Measurements from ENCODE around the gene COL21A1. TPM values are rescaled to one million over a fixed set of nuclear protein-coding genes. Genes with fewer than 3 reads are reported as not detected.

The COL21A1 gene
- polyA plus RNA-seq, 1 donor, result 9.9 TPM

DNA sequence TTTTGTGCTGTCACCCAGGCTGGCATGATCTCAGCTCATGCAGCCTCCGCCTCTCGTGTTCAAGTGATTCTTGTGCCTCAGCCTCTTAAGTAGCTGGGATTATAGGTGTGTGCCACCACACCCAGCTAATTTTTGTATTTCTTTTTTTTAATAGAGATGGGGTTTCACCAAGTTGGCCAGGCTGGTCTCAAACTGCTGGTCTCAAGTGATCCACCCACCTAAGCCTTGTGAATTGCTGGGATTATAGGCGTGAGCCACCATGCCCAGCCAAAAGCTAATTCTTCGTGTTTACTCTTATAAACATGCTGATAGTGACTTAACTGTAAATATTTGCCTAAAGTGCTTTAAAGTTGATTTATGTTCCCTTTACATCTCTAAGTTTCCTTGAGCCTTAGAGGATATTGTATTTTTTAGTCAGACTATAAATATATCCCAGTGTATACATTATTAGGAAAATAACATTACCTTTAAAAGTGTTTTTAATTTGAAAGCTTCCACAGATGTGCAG is 91.7 kb downstream of the COL21A1 start:
- 80% methylated on average over 1 of the region's 4 CpGs for WGBS (ENCODE audit: insufficient coverage, low lambda C conversion rate)
- H3K27ac ChIP-seq (ENCODE audit: low read length), result no peak overlapping the region
- no peak overlapping the region for H3K4me3 ChIP-seq (ENCODE audit: low read length)
- no peaks in the 10 kb centered on the region for H3K36me3 ChIP-seq (ENCODE audit: control insufficient read depth, insufficient read depth, low read length)
- H3K9me3 ChIP-seq (ENCODE audit: control insufficient read depth, low read depth, low read length), result no peaks in the 10 kb centered on the region
- no peak for DNase-seq
- H3K4me1 ChIP-seq (ENCODE audit: control insufficient read depth, insufficient read depth, low read length), result no peaks in the 10 kb centered on the region
- no peaks in the 10 kb centered on the region for H3K27me3 ChIP-seq (ENCODE audit: control insufficient read depth, insufficient read depth, low read length)

DNA sequence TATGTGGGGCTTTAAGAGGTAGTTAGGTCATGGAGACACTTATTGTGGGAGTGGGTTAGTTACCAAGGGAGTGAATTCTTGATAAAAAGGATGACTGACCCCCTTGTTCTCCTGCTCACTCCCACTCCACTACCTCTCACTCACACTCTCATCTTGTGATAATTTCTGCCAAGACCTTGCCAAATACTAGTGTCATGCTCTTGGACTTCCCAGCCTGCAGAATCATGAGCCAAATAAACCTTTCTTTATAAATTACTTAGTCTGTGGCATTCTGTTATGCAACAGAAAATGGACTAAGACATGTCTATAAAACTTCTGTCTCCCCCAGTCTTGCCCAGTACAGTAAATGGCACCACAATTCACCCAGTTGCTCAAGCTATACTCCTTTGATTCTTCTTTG is 93.3 kb downstream of the COL21A1 start:
- Histone ChIP-seq H3K36me3 (ENCODE audit: control insufficient read depth, insufficient read depth, low read length) (no peaks in the 10 kb centered on the region), H3K4me1 (ENCODE audit: control insufficient read depth, insufficient read depth, low read length) (no peaks in the 10 kb centered on the region), H3K27me3 (ENCODE audit: control insufficient read depth, insufficient read depth, low read length) (no peaks in the 10 kb centered on the region), H3K27ac (ENCODE audit: low read length) (no peak overlapping the region), H3K9me3 (ENCODE audit: control insufficient read depth, low read depth, low read length) (no peaks in the 10 kb centered on the region), H3K4me3 (ENCODE audit: low read length) (no peak overlapping the region)
- DNase-seq, result no peak

GRCh38 chr6:56152611-56153010 is 94.8 kb downstream of the COL21A1 start:
- H3K27me3 ChIP-seq (ENCODE audit: control insufficient read depth, insufficient read depth, low read length), result no peaks in the 10 kb centered on the region
- no peaks in the 10 kb centered on the region for H3K4me1 ChIP-seq (ENCODE audit: control insufficient read depth, insufficient read depth, low read length)
- no peaks in the 10 kb centered on the region for H3K36me3 ChIP-seq (ENCODE audit: control insufficient read depth, insufficient read depth, low read length)
- no peak overlapping the region for H3K27ac ChIP-seq (ENCODE audit: low read length)
- 80% methylated on average over 1 of the region's 1 CpG for WGBS (ENCODE audit: insufficient coverage, low lambda C conversion rate)
- no peaks in the 10 kb centered on the region for H3K9me3 ChIP-seq (ENCODE audit: control insufficient read depth, low read depth, low read length)
- DNase-seq, result no peak
- no peak overlapping the region for H3K4me3 ChIP-seq (ENCODE audit: low read length)

- Histone ChIP-seq H3K36me3 (ENCODE audit: control insufficient read depth, insufficient read depth, low read length) (no peaks in the 10 kb centered on the region), H3K27ac (ENCODE audit: low read length) (no peak overlapping the region), H3K4me1 (ENCODE audit: control insufficient read depth, insufficient read depth, low read length) (no peaks in the 10 kb centered on the region), H3K27me3 (ENCODE audit: control insufficient read depth, insufficient read depth, low read length) (no peaks in the 10 kb centered on the region), H3K4me3 (ENCODE audit: low read length) (no peak overlapping the region), H3K9me3 (ENCODE audit: control insufficient read depth, low read depth, low read length) (no peaks in the 10 kb centered on the region)
- DNase-seq, result no peak
- WGBS (ENCODE audit: insufficient coverage, low lambda C conversion rate), result no CpG with 5 or more reads among the region's 3 CpGs
These were observed 95.7 kb downstream of the COL21A1 start for GRCh38 chr6:56151609-56152224.

- Histone ChIP-seq H3K27me3 (ENCODE audit: control insufficient read depth, insufficient read depth, low read length) (no peaks in the 10 kb centered on the region), H3K4me1 (ENCODE audit: control insufficient read depth, insufficient read depth, low read length) (no peaks in the 10 kb centered on the region), H3K9me3 (ENCODE audit: control insufficient read depth, low read depth, low read length) (no peaks in the 10 kb centered on the region), H3K36me3 (ENCODE audit: control insufficient read depth, insufficient read depth, low read length) (no peaks in the 10 kb centered on the region), H3K4me3 (ENCODE audit: low read length) (no peak overlapping the region), H3K27ac (ENCODE audit: low read length) (no peak overlapping the region)
- WGBS (ENCODE audit: insufficient coverage, low lambda C conversion rate), result no CpG with 5 or more reads among the region's 2 CpGs
- no peak for DNase-seq
These were observed 98.7 kb downstream of the COL21A1 start for GRCh38 chr6:56148488-56149186.

DNA sequence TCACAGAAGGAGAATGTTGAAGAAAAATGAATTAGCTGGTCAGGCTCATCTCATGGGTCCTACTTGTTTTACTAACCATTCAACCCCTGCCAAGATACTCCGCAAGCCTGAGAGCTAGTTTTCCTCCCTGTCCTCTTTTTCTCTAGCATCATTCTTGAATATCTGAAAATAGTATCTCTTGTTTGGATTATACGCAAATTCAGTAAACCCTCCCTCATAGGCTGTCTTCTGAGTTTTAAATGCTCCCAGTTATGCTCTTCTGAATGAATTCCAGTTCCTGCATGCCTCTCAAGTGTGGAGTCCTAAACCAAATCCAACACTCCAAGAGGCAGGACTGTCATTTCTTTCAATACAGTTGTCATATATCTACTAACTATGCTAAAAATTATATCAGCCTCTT is 99.6 kb downstream of the COL21A1 start:
- Histone ChIP-seq H3K36me3 (ENCODE audit: control insufficient read depth, insufficient read depth, low read length) (no peaks in the 10 kb centered on the region), H3K9me3 (ENCODE audit: control insufficient read depth, low read depth, low read length) (no peaks in the 10 kb centered on the region), H3K27ac (ENCODE audit: low read length) (no peak overlapping the region), H3K4me3 (ENCODE audit: low read length) (no peak overlapping the region), H3K4me1 (ENCODE audit: control insufficient read depth, insufficient read depth, low read length) (no peaks in the 10 kb centered on the region), H3K27me3 (ENCODE audit: control insufficient read depth, insufficient read depth, low read length) (no peaks in the 10 kb centered on the region)
- no peak for DNase-seq
- no CpG with 5 or more reads among the region's 2 CpGs for WGBS (ENCODE audit: insufficient coverage, low lambda C conversion rate)

DNA sequence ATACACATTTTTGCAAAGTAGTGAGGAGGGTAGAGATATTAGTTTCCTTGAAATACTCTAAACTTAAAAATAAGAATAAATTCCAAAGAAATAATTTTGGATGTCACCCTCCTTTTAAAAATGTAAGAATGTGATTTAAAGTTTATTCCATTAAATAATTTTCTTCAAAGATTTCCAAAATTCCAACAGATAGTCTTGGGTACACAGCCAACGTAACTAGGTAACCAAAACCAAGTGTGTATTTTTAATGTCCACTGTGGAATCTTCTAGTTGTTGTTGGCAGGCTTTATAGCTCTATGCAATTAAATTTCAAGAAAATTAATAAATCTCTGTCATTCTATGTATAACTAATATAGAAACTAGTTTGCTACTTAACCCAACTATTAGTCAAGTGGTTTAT is 101.3 kb downstream of the COL21A1 start:
- Histone ChIP-seq H3K4me3 (ENCODE audit: low read length) (no peak overlapping the region), H3K27ac (ENCODE audit: low read length) (no peak overlapping the region), H3K4me1 (ENCODE audit: control insufficient read depth, insufficient read depth, low read length) (no peaks in the 10 kb centered on the region), H3K36me3 (ENCODE audit: control insufficient read depth, insufficient read depth, low read length) (no peaks in the 10 kb centered on the region), H3K27me3 (ENCODE audit: control insufficient read depth, insufficient read depth, low read length) (no peaks in the 10 kb centered on the region), H3K9me3 (ENCODE audit: control insufficient read depth, low read depth, low read length) (no peaks in the 10 kb centered on the region)
- WGBS (ENCODE audit: insufficient coverage, low lambda C conversion rate), result no CpG with 5 or more reads among the region's 1 CpG
- DNase-seq, result no peak

DNA sequence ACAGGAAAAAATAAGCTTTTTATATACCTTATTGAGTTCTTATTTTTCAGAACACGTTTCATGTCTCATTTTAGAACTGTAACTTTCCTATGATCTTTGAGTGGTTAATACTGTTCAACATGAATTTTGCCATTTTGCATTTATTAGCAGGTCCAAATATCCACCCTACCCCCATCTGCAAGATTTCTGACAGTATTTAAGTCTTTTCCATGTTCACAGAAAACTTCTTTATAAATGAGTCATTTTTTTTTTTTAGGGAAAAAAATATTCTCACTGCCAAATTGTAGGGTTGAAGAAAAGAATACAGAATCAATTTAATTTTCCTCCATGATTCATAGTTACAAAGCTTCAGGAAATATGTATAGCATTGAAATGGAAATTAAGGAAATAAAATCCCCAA is 101.8 kb downstream of the COL21A1 start:
- H3K4me1 ChIP-seq (ENCODE audit: control insufficient read depth, insufficient read depth, low read length), result no peaks in the 10 kb centered on the region
- no peaks in the 10 kb centered on the region for H3K9me3 ChIP-seq (ENCODE audit: control insufficient read depth, low read depth, low read length)
- no peak overlapping the region for H3K27ac ChIP-seq (ENCODE audit: low read length)
- no peak overlapping the region for H3K4me3 ChIP-seq (ENCODE audit: low read length)
- H3K27me3 ChIP-seq (ENCODE audit: control insufficient read depth, insufficient read depth, low read length), result no peaks in the 10 kb centered on the region
- WGBS (ENCODE audit: insufficient coverage, low lambda C conversion rate), result 0% methylated on average over 1 of the region's 1 CpG
- no peaks in the 10 kb centered on the region for H3K36me3 ChIP-seq (ENCODE audit: control insufficient read depth, insufficient read depth, low read length)
- no peak for DNase-seq

DNA sequence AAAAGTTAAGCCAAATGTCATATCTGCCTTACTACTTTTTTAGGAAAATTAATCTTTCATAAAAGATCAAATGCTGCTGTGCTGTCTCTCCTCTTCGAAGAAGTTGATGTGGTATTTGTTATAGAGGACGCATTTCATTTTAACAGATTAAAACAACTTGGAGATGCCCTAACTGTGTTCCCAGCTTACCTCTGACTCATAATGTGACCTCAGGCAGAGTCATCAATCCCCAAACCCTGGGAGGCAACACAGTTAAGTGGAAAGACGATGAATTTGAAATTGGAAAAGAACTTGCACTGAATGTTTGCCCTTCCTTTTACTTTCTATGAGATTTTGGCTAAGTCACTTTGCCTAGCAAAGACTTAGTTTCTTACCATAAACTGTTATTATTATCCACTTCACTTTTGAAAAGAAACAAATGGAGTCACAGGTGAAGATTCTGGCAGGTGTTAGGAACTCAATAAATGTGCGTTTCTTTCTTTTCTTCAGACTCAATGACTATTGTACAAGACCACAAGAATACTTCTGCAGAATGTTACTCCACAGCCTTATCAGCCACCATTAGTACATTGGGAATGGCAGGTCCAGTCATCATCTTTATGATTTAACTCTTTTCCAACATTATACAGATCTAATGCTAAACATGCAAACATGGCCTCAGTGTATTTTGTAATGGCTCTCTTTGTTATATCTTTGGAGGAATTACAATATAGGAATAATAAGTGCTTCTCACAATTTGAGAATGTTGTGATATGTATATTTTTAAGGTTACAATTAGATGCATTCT is 102.6 kb downstream of the COL21A1 start:
- no peaks in the 10 kb centered on the region for H3K27me3 ChIP-seq (ENCODE audit: control insufficient read depth, insufficient read depth, low read length)
- no peaks in the 10 kb centered on the region for H3K9me3 ChIP-seq (ENCODE audit: control insufficient read depth, low read depth, low read length)
- H3K4me1 ChIP-seq (ENCODE audit: control insufficient read depth, insufficient read depth, low read length), result no peaks in the 10 kb centered on the region
- no peak overlapping the region for H3K4me3 ChIP-seq (ENCODE audit: low read length)
- no peak overlapping the region for H3K27ac ChIP-seq (ENCODE audit: low read length)
- no peak for DNase-seq
- H3K36me3 ChIP-seq (ENCODE audit: control insufficient read depth, insufficient read depth, low read length), result no peaks in the 10 kb centered on the region
- WGBS (ENCODE audit: insufficient coverage, low lambda C conversion rate), result 80% methylated on average over 1 of the region's 4 CpGs

DNA sequence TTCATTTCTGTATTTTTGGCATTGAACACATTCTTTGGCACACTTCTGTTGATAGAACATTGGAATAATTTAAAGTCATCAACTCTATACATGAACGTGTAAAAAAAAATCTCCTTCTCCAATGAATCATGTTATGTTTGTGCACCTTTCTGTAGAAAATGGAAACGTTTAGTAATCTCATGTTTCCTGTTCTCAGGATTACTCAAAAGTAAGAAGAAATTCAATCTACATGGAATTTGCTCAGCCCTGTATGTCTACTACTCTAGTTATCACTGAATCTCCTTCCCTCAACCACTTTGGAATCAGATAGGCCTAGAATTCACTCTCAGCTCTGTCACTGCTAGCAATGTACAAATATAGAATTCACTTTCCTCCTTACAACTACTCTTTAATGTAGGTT is 103.6 kb downstream of the COL21A1 start:
- H3K27ac ChIP-seq (ENCODE audit: low read length), result no peak overlapping the region
- H3K9me3 ChIP-seq (ENCODE audit: control insufficient read depth, low read depth, low read length), result no peaks in the 10 kb centered on the region
- H3K27me3 ChIP-seq (ENCODE audit: control insufficient read depth, insufficient read depth, low read length), result no peaks in the 10 kb centered on the region
- 100% methylated on average over 1 of the region's 2 CpGs for WGBS (ENCODE audit: insufficient coverage, low lambda C conversion rate)
- no peaks in the 10 kb centered on the region for H3K4me1 ChIP-seq (ENCODE audit: control insufficient read depth, insufficient read depth, low read length)
- no peak overlapping the region for H3K4me3 ChIP-seq (ENCODE audit: low read length)
- H3K36me3 ChIP-seq (ENCODE audit: control insufficient read depth, insufficient read depth, low read length), result no peaks in the 10 kb centered on the region
- no peak for DNase-seq
